Thyroid gland (tissue), 4 donors: ENCODE data around the gene TRIM46.
"Not testable (repeated sequence)": the region's sequence is repeated elsewhere in the genome, so short reads cannot be mapped to it uniquely, and the experiment has no call there.

ENCODE experiments used
- CTCF ChIP-seq, 6 experiments: fragments of 200-600 bp in 3 of 6; fragments of 450-650 bp in 3 of 6; sonication (generic) in 3 of 6; IDR thresholded peaks; one replicate each; pipeline ENCODE4 v1.5.1; 2016 to 2019; ENCODE audit warnings: antibody characterized with exemption in 6 of 6, mild to moderate bottlenecking in 2 of 6, inconsistent platforms in 1 of 6, moderate library complexity in 1 of 6
- POLR2A ChIP-seq, 2 donors: fragments of 450-650 bp; IDR thresholded peaks; one replicate each; pipeline ENCODE4 v1.6.1; 2017; ENCODE audit warnings: antibody characterized with exemption in 2 of 2, mild to moderate bottlenecking in 2 of 2, moderate library complexity in 1 of 2

GRCh38 chr1:155164625-155165024 is 9.0 kb upstream of the TRIM46 start:
- not testable (repeated sequence) for TF ChIP-seq CTCF, POLR2A (IDR thresholded peaks at IDR 0.05)
